Measurements from ENCODE around the gene MCF2L2. TPM values are rescaled to one million over a fixed set of nuclear protein-coding genes. Genes with fewer than 3 reads are reported as not detected.

The MCF2L2 gene
- total and polyA plus RNA-seq, 2 donors (not counting 1 experiment from before 2014, with no cell fraction given) = 0.03 to 1.6 TPM

DNA sequence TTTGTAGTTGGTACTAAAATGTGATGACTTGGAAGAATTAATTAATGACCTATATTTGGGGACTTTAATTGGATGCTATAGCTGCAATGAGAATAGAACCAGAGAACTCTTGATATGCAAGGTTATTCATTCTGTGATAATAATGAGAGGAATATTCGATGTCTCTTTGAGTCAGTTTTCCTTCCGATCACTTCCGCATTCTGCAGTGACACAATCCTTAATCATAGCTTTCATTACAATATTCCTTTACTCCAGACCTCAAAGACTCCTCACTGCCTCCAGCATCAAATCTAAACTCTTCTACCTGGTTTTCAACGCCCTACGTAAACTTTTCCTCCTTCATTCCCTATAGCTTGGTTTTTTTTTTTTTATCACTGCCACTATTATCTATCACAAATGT lies 153.8 kb downstream of the MCF2L2 start:
- Mint-ChIP-seq H3K27ac (no peak overlapping the region), H3K4me1 (no peaks in the 10 kb centered on the region), H3K9me3 (ENCODE audit: insufficient read depth) (no peaks in the 10 kb centered on the region), H3K27me3 (peaks cover 10% of the 10 kb centered on the region), H3K4me3 (no peak overlapping the region)
- Histone ChIP-seq H4K20me1 (ENCODE audit: control insufficient read depth, insufficient read depth, low read length, poor library complexity, severe bottlenecking) (no peaks in the 10 kb centered on the region), H3K27me3 (replicated peaks in 1 of 4; ENCODE audit: control extremely low read depth in 1 of 4, control insufficient read depth in 3 of 4, insufficient read depth in 4 of 4, low read length in 3 of 4) (no peaks in the 10 kb centered on the region), H3K79me2 (ENCODE audit: control insufficient read depth, insufficient read depth, low read length) (no peaks in the 10 kb centered on the region), H3K4me3 (ENCODE audit: control extremely low read depth in 1 of 5, extremely low read depth in 1 of 5, insufficient read depth in 1 of 5, low read depth in 2 of 5, low read length in 4 of 5) (no peak overlapping the region), H3K27ac (ENCODE audit: low read length in 2 of 2) (no peak overlapping the region), H3K36me3 (replicated peaks in 1 of 2; ENCODE audit: control extremely low read depth in 1 of 2, control insufficient read depth in 1 of 2, extremely low read depth in 1 of 2, insufficient read depth in 2 of 2, low read length in 1 of 2) (no peaks in the 10 kb centered on the region), H3K9me3 (ENCODE audit: control extremely low read depth in 1 of 3, control insufficient read depth in 2 of 3, insufficient read depth in 1 of 3, low read length in 2 of 3) (no peaks in the 10 kb centered on the region), H3K4me2 (replicated peaks; ENCODE audit: low read depth, low read length, poor library complexity, severe bottlenecking) (no peak overlapping the region), H2AFZ (ENCODE audit: insufficient read depth, low read depth, low read length, poor library complexity, severe bottlenecking) (no peak overlapping the region), H3K4me1 (ENCODE audit: control insufficient read depth in 2 of 2, insufficient read depth in 2 of 2, low read length in 2 of 2) (no peaks in the 10 kb centered on the region), H3K9ac (ENCODE audit: low read length) (no peak overlapping the region)
- intact Hi-C loops (cut with micrococcal nuclease) = no loop called here
- POLR2A ChIA-PET = no interaction called here
- CTCF ChIA-PET = interaction anchor here (0.6 kb wide), 1 partner anchor 651 kb away, joined by 3 read pairs; no protein-coding TSS in a partner anchor
- WGBS (ENCODE audit: insufficient coverage) = 100% methylated on average over 4 of the region's 5 CpGs
- TF ChIP-seq, protein P1, sequence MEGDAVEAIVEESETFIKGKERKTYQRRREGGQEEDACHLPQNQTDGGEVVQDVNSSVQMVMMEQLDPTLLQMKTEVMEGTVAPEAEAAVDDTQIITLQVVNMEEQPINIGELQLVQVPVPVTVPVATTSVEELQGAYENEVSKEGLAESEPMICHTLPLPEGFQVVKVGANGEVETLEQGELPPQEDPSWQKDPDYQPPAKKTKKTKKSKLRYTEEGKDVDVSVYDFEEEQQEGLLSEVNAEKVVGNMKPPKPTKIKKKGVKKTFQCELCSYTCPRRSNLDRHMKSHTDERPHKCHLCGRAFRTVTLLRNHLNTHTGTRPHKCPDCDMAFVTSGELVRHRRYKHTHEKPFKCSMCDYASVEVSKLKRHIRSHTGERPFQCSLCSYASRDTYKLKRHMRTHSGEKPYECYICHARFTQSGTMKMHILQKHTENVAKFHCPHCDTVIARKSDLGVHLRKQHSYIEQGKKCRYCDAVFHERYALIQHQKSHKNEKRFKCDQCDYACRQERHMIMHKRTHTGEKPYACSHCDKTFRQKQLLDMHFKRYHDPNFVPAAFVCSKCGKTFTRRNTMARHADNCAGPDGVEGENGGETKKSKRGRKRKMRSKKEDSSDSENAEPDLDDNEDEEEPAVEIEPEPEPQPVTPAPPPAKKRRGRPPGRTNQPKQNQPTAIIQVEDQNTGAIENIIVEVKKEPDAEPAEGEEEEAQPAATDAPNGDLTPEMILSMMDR (IDR thresholded peaks at IDR 0.05) = no peak
- TF ChIP-seq EZH2 (IDR thresholded peaks at IDR 0.05; ENCODE audit: borderline replicate concordance, insufficient read depth, low read depth, low read length, poor library complexity, severe bottlenecking) = no peak
- ATAC-seq (ENCODE audit: low read depth) = no peak
- no peak for DNase-seq

DNA sequence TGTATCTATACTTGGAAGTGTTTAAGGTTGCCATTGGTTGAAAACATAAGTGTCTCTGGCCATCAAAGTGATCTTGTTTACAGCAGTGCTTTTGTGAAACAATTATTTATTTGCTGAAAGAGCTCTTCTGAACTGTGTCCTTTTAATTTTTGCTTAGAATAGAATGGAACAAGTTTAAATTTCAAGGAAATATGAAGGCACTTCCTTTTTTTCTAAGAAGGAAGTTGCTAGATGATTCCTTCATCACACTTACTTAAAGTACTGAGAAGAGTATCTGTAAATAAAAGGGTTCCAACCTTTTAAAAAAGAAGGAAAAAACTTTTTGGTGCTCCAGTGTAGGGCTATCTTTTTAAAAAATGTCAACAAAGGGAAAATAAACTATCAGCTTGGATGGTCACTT lies 155.6 kb downstream of the MCF2L2 start:
- Histone ChIP-seq H3K27me3 (replicated peaks in 1 of 4; ENCODE audit: control extremely low read depth in 1 of 4, control insufficient read depth in 3 of 4, insufficient read depth in 4 of 4, low read length in 3 of 4) (no peaks in the 10 kb centered on the region), H3K27ac (ENCODE audit: low read length in 2 of 2) (no peak overlapping the region), H3K79me2 (ENCODE audit: control insufficient read depth, insufficient read depth, low read length) (no peaks in the 10 kb centered on the region), H3K9ac (ENCODE audit: low read length) (no peak overlapping the region), H3K36me3 (replicated peaks in 1 of 2; ENCODE audit: control extremely low read depth in 1 of 2, control insufficient read depth in 1 of 2, extremely low read depth in 1 of 2, insufficient read depth in 2 of 2, low read length in 1 of 2) (no peaks in the 10 kb centered on the region), H4K20me1 (ENCODE audit: control insufficient read depth, insufficient read depth, low read length, poor library complexity, severe bottlenecking) (no peaks in the 10 kb centered on the region), H2AFZ (ENCODE audit: insufficient read depth, low read depth, low read length, poor library complexity, severe bottlenecking) (no peak overlapping the region), H3K4me1 (ENCODE audit: control insufficient read depth in 2 of 2, insufficient read depth in 2 of 2, low read length in 2 of 2) (no peaks in the 10 kb centered on the region), H3K4me3 (ENCODE audit: control extremely low read depth in 1 of 5, extremely low read depth in 1 of 5, insufficient read depth in 1 of 5, low read depth in 2 of 5, low read length in 4 of 5) (no peak overlapping the region), H3K9me3 (ENCODE audit: control extremely low read depth in 1 of 3, control insufficient read depth in 2 of 3, insufficient read depth in 1 of 3, low read length in 2 of 3) (no peaks in the 10 kb centered on the region), H3K4me2 (replicated peaks; ENCODE audit: low read depth, low read length, poor library complexity, severe bottlenecking) (no peak overlapping the region)
- no peak for DNase-seq
- ChIA-PET CTCF (interaction anchor here (0.8 kb wide), 1 partner anchor 10 kb away, joined by 3 read pairs; no protein-coding TSS in a partner anchor), POLR2A (no interaction called here)
- Mint-ChIP-seq H3K27me3 (peaks cover 11% of the 10 kb centered on the region), H3K4me3 (no peak overlapping the region), H3K9me3 (ENCODE audit: insufficient read depth) (no peaks in the 10 kb centered on the region), H3K27ac (no peak overlapping the region), H3K4me1 (no peaks in the 10 kb centered on the region)
- intact Hi-C loops (cut with micrococcal nuclease) = no loop called here
- no peak for ATAC-seq (ENCODE audit: low read depth)
- no peak for TF ChIP-seq EZH2 (IDR thresholded peaks at IDR 0.05; ENCODE audit: borderline replicate concordance, insufficient read depth, low read depth, low read length, poor library complexity, severe bottlenecking)
- TF ChIP-seq, protein P1 (IDR thresholded peaks at IDR 0.05) = no peak

All from B cell (primary cell).